NAMALWA (cell line): ENCODE results near the gene MINAR1.
"Not testable (repeated sequence)": the region's sequence is repeated elsewhere in the genome, so short reads cannot be mapped to it uniquely, and the experiment has no call there.

Source experiments
- DNase-seq: peaks from one replicate; pipeline ENCODE4 v3.0.0-alpha.2; 2015; ENCODE audit warnings: low spot score

MINAR1 gene, protein sequence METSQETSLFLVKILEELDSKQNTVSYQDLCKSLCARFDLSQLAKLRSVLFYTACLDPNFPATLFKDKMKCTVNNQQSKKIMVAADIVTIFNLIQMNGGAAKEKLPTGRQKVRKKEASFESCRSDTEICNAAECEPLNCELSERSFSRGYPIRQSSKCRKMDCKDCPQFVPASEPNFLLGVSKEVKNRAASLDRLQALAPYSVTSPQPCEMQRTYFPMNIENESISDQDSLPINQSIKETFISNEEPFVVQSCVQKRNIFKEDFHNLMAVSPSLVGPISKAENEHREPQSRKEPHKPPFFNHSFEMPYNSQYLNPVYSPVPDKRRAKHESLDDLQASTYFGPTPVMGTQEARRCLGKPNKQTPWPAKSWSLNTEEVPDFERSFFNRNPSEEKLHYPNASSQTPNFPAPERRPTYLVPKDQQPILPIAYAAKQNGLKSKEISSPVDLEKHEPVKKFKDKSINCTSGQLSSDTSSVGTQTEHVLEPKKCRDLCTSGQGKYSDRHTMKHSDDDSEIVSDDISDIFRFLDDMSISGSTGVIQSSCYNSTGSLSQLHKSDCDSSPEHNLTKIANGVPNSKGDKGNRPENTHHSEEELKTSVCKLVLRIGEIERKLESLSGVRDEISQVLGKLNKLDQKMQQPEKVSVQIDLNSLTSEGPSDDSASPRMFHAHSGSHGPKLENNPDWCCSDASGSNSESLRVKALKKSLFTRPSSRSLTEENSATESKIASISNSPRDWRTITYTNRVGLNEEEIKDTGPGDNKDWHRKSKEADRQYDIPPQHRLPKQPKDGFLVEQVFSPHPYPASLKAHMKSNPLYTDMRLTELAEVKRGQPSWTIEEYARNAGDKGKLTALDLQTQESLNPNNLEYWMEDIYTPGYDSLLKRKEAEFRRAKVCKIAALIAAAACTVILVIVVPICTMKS

DNA sequence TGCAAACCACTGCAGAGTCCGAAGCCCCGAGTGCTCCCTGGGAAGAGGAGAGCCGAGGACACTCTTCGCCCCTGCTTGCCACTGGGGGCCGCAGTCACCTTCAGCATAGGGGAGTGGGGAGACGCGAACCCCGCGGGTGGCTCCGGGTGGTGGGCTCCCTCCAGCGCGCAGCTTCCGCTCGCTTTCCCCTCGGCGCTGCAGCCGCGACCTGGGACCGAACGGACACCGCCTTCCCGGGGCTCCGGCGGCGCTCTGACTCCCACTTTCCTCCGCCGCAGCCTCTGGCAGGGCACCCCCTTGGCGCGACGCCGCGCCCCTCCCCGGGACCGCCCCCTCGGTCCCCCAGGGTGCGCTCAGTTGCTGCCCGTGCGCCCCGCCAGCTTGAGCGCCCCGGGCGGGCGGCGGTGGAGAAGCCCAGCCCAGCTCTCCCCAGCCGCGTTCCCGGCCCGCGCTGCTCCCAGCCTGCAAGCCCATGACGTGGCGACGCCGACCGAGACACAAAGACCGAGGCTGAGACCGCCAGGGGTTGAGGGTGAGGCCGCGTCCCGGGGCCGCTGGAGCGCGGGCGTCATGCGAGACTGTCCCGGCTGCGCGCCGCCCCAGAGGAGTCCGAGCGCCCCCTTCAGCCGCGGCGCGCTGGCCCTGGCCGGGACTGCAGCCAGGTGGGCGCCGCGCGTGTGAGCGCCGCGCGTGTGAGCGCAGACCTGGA, at the start of gene MINAR1:
TSS of gene MINAR1 (plus strand) at position 701 of the 709 bp plus-strand sequence. CDS start 23,812 bp downstream, outside the sequence.
- no peak for DNase-seq

DNA sequence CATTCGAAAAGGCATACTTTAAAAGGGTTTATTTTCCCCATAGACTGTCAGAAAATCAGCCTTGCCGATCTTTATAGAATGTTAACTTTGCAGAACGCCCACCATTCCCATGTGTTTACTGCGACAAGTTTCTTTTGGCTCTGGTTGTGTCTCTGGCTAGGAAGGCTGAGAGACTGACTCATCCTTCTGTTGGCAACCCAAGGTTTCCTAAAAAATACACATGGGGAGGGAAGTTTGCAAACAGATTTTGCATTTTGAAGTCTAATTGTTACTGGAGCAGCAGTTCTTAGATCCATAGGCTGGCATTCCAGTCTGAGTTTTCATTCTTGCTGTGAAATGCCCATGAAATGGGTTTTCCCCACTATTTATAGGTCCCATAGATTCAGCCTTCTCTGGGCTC, 37.9 kb upstream of the MINAR1 start:
- DNase-seq: no peak

DNA sequence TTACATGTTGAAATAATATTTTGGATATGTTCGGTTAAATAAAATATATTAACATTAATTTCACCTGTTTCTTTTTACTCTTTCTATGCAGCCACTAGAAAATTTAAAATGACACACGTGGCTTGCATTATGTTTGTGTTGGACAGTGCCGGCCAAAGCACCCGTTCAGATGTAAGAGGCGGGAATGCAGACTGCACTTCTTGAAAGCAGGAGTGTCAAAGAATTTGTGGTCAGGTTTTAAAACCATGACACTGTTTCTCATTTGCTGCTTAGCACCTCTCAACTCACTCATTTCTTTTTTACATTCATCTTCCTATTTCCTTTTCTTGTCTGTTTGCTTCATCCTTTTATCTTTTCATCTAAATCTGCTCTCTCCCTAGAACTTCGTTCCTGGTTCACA, 35.3 kb upstream of the MINAR1 start:
- DNase-seq: no peak

DNA sequence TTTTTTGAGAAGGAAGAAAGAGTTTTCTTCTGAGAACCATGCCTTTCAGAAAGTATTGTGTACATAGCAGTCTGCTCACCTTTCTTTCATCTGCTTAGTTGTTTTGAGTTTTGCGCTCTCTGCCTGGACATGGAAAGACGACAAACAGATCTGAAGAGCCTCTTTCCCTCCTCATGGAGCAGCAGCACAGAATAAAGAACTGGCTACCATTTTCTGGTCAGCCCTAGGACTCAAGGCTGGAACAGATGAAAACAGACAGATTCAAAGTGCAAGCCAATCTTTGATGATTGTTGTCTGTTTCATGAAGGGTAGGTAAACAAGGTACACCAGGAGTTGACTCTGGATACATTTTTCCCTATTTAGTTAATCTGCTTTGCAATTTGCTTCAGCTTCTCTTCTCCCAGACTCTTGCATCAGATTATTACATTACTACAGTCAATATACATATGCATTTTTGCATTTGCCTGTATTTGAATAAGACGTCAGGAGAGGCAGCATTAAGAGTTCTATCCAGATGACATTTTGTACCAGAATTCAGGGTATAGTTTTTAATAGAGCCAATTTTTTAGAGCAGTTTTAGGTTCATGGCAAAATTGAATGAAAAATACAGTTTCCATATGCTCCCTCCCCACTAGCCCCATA, 34.7 kb upstream of the MINAR1 start:
- DNase-seq: no peak

DNA sequence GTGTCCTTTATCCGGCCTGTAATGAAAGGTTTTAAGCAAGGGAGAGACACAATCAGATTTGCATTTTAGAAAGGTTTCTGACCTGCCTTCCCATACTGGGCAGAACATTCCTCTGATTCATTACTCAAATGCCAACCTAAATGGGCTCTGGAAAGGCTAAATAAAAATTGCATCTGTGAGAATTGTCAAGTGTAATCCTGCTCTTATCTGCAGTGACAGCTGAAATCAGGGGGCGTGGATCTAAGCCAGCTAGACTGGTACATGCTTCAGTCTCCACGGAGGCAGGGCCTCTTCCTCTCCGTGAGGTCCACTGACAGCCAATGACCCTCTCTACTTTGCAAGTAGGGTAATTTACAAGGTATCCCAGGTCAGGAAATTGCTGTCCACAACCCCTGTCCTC, 32.5 kb upstream of the MINAR1 start:
- DNase-seq: no peak

DNA sequence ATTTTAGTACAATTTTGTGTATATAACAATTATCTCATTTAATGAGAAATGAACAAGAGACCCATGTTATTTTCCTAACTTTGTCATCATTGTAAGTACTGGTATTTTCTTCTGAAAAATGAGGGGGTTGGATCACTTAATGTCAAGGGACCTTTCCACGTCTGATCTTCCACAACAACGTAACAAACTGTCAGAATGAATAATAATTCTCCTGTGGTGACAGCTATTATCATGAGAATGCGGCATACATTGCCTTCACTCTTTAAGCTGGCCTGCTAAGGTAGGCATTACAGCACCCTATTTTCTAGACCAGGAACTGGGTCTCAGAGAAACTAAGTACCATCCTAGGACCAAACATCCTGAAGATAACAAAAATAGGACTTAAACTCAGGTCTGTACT, 31.5 kb upstream of the MINAR1 start:
- DNase-seq: no peak

DNA sequence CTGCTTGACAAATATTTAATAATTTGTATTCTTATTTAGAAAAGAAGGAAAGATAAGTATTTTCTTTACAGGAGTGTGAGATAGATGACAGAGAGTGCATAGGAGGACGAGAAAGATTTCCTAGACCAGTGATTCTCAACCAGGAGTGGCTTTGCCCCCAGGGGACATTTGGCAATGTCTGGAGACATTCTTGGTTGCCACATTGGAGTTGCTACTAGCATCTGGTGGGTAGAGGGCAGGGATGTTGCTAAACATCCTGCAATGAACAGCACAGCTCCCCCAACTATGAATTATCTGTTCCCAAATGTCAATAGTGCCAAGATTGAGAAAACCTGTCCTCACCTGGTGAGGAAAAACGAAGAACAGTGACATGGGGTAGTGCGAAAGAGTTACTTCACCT, 30.8 kb upstream of the MINAR1 start:
- no peak for DNase-seq

DNA sequence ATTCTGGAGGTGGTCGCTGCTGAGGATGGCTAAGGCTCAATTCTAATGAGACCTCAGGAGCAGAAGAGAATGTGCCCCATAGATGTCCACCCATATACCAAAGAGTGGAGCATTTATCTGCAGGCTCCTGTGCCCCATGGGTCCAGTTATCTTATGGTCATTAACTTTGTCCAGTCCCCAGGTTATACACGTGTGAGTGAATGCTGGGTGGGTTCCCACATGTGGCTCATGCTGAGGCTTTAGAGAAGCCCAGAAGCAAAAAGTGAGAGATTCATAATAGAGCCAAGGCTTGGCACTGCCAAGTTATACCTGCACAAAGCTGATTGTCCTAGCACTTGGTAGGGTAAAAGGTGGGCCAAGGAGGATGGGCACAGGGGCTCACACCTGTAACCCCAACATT, 30.0 kb upstream of the MINAR1 start:
- DNase-seq: no peak

DNA sequence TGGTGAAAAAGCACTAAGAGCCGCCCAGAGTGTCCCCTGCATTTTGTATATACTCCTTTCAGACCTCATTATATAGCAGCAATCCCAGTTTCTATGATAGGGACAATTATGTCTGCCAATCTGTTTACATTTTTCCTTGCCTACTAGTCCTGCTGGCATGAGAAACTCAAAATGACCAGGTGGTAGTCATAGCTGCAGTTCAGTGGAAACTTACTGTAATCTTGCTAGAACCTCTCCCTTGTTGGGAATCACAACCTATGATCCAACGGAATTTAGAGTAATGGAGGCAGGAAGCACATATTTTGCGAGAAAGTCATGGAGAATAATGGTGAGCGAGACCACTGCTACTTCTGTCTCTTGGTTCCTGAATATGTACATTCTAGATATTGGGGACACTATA, 28.6 kb upstream of the MINAR1 start:
- no peak for DNase-seq

DNA sequence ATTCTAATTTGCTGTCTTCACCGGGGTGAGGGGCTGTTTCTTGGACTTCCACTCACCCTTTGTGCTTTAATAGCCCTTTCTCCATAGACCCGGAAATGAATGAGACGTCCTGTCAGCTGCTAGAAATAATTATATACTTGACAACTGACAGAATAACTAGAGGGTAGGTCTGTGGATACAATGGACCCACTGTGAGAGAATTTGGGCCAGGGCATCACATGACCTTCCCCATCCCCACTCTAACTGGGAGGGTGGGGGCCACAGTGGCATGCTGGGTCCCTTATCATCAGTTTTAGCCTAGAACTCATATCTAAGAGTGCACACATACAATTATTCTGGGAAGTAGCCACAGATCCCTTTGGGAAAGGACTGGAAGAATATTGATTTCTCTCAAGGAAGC, 25.9 kb upstream of the MINAR1 start:
- no peak for DNase-seq

DNA sequence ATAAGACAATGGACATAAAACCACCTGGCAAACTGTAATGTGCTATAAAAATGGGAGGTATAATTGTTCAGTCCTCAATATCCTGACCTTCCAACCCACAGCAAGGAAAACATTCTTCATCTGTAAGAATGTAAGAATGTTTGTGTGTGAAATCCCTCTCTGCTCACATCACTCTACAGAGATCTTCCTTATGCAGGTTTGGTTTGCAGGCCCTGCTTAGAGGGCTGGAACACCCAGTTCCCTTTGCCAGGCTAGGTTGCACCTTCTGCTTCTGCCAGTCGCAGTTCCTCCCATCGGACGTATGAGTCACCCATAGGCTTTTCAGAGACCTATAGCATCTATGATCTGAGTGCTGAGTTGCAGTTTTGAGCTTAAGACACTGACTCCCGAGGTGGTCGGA, 24.1 kb upstream of the MINAR1 start:
- DNase-seq: no peak

DNA sequence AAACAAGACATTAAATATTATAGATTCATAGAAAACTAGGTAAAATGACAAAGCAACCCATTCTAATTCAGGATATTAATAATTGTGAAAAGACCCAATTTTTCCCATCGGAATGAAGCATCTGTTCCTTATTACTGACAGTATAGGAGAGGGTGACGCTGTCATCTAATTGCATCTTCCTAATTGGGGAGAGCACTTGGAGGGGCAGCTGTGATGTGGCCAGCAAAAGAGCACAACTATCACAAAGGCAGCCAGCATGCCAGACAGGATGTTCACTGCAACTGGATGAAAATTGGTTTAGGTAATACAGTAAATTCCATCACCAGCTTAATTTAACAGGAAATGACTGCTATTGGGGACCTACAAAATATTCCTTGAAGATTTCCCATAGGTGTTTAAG, 21.9 kb upstream of the MINAR1 start:
- DNase-seq: no peak

DNA sequence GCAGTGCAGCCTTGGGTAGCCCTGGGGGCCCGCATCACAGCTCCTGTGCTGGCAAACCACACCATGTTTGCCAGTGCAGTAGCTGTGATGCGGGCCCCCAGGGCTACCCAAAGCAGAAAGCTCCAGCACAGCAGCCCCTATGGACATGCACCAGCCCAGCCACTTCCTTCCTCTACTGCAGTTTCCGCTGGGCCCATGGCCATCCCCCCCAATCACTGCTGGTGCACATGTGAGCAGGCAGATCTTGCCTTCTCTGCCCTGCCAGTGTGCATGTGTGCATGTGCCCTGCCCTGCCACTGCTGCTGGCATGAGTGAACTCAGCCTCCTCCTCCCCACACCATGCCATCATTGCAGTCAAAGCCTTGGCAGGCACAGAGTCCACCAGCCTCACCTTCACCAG, 20.1 kb upstream of the MINAR1 start:
- DNase-seq: no peak

DNA sequence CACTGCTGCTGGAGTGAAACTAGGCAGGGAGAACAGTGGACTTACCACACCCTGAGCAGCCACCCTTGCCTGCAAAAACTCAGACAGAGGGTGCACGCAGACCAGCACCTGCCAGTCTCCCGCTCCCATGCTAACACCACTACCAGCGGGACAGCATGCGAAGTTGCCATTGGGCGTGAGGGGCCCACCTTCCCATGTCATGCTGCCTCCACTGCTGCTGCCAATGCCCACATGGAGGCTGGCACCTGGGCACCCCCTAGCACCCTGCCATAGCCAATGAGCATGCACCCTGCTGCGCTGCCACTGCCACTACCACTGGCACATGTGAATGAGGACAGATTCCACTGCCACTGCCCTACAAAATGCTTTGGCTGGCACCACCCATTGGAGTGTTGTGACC, 19.7 kb upstream of the MINAR1 start:
- DNase-seq: no peak

DNA sequence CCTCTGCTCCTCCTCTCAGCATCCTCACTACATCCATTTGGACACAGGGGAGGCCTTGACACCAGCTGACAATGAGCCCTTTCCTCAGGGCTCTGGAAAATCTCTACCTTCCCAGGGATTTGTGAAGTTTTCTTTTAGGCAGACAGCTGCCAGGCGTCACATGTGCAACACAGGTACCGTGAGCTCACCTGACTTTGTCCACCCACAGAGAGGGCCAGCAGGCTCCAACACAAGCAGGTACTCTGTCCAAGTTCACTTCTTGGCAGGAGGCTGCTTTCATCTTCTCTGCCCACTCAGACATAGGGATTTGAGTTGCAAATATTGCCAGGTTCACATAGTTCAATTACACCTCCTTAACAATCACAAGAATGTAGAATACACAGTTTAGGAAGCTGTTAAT, 15.3 kb upstream of the MINAR1 start:
- no peak for DNase-seq

DNA sequence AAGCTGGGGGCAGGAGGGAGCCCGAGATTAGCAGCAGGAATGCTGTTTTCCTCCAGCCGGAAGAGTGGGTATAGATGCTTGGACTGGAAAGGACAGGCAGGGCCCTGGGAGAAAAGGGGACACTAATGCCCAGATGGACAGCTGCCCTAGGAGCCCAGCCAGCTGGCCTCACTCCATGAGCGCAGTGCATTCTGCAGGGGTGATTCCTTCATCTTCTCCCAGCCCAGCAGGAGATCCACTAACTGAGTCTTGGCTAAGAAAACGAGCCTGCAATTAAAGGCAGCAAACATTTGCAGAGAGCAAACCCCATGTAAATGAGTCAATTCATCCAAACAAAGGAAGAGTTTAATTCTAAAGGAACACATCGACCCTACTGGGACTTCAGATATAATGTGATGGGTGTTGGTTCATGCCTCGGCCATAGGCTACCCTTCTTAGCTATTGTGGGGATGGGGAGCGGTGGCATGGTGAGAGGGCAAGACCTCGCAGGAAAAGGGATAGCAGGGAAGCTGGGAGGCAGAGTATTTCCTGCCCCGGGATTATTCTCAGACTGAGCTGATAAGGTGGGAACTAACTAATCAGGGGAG, 13.3 kb upstream of the MINAR1 start:
- no peak for DNase-seq

DNA sequence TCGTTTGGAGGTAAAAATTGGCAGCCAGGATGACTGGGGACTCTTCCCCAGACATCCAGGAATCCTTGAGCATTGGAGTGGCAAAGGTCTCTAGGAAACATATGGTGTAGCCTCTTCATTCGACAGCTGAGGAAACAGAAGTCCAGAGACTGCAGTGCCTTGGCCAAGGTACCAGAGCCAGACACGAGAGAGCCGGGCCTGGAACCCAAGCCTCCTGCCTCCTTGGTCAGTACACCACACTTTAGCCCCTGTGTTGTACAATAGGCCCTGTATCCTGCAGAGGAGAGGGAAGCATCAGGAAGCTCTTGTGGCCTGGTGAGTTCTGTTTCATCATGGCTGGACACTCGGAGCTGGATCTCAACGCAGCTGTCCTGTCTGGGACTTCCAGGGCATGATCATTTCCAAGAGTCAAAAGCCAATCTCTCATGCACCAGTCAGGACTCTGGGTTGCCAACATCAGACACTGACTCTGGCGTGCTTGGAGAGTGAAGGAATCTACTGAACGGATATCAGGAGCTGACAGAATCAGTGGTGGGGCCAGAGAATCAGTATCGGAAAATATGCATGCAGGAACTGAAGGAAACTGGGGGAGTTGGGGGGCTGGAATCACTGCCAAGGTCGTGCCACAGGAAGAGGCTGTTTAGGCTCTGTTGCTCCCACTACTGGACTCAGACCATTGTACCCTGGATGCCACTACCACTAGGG, 6.4 kb upstream of the MINAR1 start:
- no peak for DNase-seq

DNA sequence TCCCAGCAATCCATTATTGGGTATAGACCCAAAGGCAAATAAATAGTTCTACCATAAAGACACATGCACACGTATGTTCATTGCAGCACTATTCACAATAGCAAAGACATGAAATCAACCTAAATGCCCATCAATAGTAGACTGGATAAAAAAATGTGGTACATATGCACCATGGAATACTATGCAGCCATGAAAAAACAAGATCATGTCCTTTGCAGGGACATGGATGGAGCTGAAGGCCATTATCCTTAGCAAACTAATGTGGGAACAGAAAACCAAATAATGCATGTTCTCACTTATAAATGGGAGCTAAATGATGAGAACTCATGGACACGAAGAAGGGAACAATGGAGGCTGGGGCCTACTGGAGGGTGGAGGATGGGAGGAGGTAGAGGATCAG, 5.2 kb upstream of the MINAR1 start:
- DNase-seq: not testable (repeated sequence)

DNA sequence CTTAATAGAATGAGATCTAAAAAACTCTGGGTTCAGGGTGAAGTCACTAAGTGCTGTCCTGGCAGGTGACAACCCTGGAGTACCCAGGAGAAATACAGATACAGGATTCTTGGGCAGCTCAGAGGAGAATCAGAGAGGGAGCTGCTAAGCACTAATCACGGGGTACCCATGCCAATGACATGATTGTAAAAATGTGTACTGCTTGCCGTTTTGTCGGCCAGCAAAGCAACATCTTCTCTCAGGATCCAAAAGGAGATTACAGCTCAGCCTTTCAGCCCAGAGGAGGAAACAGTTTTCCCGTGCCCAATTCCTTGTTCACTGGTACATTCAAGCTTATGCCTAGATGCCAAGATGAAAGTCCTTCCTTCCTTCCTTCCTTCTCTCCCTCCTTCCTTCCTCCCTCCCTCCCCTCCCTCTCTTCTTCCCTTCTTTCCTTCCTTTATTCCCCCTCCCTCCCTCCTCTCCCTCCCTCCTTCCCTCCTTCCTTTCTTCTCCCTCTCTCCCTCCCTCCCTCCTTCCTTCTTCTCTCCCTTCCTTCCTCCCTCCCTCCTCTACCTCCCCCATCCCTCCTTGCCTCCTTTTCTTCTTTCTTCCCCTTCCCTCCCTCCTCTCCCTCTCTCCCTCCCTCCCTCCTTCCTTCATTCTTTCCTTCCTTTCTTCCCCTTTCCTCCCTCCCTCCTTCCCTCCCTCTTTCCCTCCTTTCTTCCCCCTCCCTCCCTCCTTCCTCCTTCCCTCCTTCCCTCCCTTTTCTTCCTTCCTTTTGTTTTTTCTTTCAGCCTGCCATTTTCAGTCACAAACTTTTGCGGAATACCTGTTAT, 4.1 kb upstream of the MINAR1 start:
- no peak for DNase-seq
